GM10847 (cell line): ENCODE measurements around the gene JPH4.
A peak's percentile ranks its signal among the peaks of the same experiment; 100 is the strongest.

Experiments
- POLR2A ChIP-seq: IDR thresholded peaks from 2 replicates; pipeline ENCODE4 v1.6.1; 2011; ENCODE audit not compliant: insufficient read length; ENCODE audit errors: extremely low read depth

JPH4 gene

GRCh38 chr14:23570806-23571483 lies 7.6 kb downstream of the JPH4 start:
- no peak for TF ChIP-seq POLR2A

- no peak for TF ChIP-seq POLR2A
Measured at GRCh38 chr14:23569443-23570151, 9.0 kb downstream of the JPH4 start.

DNA sequence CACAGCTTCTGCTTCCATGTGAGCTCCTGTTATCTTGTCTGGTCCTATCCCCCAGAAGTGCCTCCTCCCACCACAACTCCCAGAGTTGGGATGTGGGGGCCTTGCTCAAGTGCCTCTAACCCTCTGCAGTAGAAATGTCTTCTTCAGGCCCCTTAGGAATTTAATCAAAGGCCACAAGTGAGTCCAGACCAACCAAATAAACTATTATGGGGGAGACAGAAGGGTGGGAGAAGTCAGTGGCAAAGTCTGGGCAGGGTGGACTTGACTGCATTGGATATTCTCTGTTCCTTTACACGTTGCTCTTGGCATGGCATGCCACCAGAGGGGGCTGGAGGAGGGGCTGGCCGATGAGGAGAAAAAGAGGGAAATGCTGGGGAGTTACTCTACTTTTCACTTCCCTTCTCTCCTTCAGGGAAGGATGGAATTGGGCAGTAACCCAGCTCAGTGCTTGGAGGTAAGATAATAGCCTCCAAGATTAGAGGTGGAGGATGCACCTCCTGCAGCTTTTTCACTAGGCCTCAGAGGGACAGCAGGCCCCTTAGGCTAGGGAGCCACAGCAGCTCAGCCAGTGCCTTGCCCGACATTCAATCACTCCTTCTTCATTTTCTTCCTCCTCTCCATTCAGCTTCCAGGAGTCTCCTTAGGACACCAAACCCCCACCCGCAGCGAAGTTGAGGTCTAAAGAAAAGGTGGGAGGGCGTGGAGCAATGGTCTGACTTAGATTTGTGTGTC lies 9.8 kb downstream of the JPH4 start:
- no peak for TF ChIP-seq POLR2A

DNA sequence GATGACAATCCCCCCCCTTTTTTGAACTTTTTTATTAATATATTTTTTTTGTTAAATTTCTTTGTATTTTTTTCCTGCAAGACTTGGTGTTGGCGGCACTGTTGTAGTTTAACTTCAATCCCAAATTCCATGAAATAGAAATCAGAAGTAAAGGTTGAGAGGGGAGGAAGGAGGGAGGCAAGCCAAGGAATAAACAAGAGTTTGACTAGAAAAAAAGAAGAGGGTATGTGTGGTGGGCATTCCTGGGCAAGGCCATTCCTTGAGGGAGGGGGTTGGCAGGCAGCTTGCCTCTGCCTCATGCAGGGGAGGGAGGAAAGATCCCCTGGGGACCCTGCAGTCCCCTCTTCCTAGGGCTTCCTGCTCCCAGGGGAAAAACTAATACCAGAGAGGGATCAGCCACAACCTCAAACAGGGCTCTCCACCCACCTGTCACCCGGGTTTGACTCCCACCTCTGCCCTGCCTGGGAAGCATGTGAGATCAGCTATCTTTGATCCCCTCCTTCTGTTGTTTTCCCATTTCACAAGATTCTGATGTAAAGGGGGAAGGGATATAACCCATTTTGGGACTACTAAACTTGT lies 10.5 kb downstream of the JPH4 start:
- no peak for TF ChIP-seq POLR2A

DNA sequence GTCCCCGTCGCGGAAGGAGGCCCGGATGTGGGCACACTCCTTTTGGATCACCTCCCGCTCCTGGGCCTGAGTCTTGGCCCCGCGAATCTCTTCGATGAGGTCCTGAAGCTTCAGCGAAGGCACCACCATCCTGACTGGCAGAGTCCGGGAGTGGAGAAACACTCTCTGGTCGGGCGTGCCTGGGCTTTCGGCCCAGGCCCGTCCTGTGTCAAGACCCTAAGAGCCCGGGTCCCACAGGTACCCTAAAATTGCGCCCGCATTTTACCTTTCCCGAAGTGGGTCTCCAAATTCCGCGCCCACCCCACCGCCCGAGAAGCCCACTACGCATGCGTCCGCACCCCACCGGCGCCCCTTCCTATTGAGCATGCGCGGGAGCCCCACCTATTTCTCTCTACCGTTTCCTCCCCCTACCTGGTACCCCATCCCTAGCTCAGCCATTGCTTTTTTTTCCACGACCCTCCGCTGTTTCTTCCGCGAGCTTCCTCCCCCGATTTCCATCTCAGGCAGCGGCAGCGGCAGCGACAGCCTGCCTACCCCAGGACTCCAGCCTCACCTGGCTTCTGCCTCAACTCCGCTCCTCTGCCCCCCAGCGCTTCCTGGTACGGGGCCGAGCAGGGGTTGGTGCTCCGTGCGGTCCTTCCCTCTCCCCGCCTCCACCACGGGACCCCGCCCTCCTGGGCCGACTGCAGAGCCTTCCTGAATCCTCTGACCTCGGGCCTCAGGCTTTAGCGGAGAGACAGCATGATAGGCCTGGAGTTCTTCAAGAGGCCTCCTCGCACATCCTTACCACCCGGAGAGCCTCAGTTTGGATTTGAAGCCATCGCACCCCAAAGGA lies 11.2 kb downstream of the JPH4 start, which contains the start of gene AP1G2:
AP1G2 (minus strand) TSS at position 606 of the 835 bp plus-strand sequence; CDS start at position 129, 477 bp downstream.
- TF ChIP-seq POLR2A, result peak; percentile 96

- no peak for TF ChIP-seq POLR2A
Measured at GRCh38 chr14:23566778-23567185, 11.8 kb downstream of the JPH4 start.

- no peak for TF ChIP-seq POLR2A
Measured at GRCh38 chr14:23566112-23566777, 12.3 kb downstream of the JPH4 start.

DNA sequence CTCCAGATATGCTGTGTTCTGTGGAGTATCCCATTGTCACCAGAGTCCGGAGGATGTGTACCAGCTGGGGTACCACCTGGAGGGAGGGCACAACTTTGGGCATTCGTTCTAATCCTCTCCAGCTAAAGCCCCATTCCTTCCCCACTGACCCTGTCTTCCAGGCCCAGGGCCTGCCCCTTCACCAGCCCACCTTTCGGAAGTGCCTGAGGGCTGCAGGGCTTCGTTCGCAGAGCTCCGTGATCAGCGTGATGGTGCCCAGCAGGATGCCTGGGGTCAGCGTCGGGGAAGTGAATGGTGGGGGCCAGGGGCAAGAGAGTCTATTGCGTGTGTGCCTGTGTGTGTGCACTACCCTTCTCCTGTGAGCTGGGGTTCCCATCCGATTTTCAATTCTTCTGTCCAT lies 13.0 kb downstream of the JPH4 start:
- no peak for TF ChIP-seq POLR2A

GRCh38 chr14:23564876-23565275 lies 13.7 kb downstream of the JPH4 start:
- no peak for TF ChIP-seq POLR2A

DNA sequence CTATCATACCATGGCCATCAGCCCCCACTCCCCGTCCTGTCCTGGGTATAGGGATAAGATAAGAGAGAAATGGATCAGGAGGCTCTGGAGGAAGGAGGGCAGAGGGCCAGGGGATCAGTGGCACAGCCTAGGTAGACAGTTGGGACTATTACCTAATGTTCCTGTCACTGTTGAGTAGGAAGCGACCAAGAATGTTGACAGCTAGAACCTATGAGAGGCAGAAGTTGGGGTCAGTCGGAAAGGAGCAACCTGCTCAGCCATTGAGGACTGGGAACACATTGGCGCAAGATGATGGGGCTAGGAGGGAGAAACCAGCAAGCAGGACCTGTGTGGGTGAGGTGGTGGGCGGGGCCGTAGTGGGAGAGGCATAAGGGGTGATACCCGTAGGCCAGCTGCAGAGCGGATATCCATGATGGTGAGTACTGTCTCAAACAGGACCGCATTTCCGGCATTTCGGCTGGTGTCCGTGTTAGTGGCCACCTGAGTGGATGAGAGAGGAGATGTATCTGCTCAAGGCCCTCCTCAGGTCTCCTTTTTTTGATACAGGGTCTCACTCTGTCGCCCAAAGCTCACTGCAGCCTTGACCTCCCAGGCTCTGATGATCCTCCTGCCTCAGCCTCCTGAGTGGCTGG lies 14.3 kb downstream of the JPH4 start:
- no peak for TF ChIP-seq POLR2A

GRCh38 chr14:23563473-23564180 lies 15.0 kb downstream of the JPH4 start:
- no peak for TF ChIP-seq POLR2A

DNA sequence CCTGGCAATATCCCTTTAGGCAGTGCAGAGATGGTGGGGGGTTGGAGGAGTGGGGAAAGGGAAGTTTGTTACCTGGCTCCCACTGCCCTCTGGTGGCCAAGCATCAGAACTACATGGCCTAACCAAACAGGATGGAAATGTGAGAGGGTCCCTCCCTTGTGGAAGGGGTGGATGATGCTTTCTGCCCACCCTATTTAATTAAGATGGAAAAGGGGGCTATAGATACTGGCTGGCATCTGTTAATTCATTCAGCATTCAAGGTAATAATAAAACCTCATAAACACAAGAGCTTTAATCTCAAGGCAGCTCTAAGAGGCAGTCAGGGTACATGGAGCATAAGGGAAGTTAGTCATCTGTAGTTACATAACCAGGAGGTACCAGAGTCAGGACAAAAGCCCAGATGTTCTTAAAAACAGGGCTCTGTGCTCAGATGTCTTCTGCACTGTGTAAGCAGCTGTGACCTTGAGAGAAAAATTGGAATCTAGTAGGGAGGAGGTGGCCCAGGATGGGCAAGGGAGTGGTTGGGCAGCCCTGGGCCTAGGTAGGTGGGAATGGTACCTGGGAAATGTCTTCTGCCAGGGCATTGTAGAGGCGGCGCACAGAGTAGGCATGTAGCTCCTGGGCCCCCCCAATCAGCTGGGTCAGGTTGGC lies 15.6 kb downstream of the JPH4 start:
- no peak for TF ChIP-seq POLR2A

DNA sequence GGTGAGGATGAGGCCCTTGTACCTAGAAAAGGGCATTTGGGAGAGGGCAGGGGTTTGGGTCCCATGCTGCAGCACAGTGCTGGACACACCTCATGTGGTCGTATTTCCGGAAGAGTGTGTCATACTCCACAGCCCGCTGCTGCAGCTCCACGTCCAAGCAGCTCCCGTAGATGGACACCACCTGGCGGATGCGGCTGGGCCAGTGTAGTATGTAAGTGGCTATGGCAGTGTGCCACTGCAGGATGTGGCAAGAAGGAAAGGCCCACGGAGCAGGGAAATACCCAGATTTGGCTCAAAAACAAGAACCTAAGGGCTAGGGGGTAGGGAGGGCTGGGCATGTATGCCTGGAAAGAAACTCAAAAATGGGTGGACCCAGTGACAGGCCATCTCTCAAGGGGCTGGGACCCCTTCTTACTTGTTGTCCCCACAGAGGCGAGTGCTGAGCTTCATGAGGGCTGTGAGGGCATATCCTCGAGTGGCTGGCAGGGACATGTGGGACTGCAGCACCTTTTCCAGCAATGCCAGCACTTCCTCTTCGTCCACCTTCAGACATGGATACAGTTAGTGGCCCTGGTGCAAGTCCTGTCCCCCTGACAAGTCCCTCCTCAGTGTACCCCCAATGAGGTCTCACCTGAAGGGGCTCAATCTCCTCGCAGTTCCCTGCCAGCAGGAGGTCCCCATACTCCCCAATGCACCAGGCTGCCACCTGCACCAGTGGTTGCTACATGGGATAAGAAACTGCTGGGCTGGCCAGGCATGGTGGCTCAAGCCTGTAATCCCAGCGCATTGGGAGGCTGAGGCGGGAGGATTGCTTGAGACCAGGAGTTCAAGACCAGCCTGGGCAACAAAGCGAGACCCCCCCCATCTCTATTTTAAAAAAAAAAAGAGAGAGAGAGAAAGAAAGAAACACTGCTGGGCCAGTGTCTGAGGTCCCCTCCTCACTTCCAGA lies 16.4 kb downstream of the JPH4 start:
- TF ChIP-seq POLR2A, result no peak
